PC-9 (cell line): ENCODE results near the gene TMEM185A. TPM values are rescaled to one million over a fixed set of nuclear protein-coding genes. Genes with fewer than 3 reads are reported as not detected.
A peak's percentile ranks its signal among the peaks of the same experiment; 100 is the strongest.
"Not testable (repeated sequence)": the region's sequence is repeated elsewhere in the genome, so short reads cannot be mapped to it uniquely, and the experiment has no call there.

Source experiments
- BruUV-seq: library from RNA; stranded (reverse); fragments of 400-500 nt; replicated peaks from 2 replicates; lab custom pipeline; 2021; lab: Mats Ljungman, UMichigan
- CTCF ChIA-PET: fragments of 300-600 bp; sonication (Branson Sonifier 250); formaldehyde crosslinking; loops from one replicate; lab custom pipeline; 2022; ENCODE audit warnings: antibody characterized with exemption; lab: Charles Lee
- POLR2A ChIA-PET: fragments of 300-600 bp; sonication (Branson Sonifier 250); formaldehyde crosslinking; loops from one replicate; lab custom pipeline; 2022; ENCODE audit warnings: antibody characterized with exemption; ENCODE audit not compliant: unreplicated experiment; lab: Charles Lee
- DNase-seq, 2 experiments: peaks; one replicate each; pipeline versions ENCODE4 v3.0.0 to v3.0.0-alpha.2; 2015 to 2022; ENCODE audit warnings: mixed read lengths in 1 of 2
- H2AFZ ChIP-seq: fragments of 200-600 bp; sonication (generic); 2 replicates; pipeline ENCODE4 v1.8.1; 2017; ENCODE audit warnings: antibody characterized with exemption
- H3F3A ChIP-seq: fragments of 200-600 bp; sonication (generic); 2 replicates; pipeline ENCODE4 v1.8.1; 2017; ENCODE audit warnings: antibody characterized with exemption, mild to moderate bottlenecking, low read depth; ENCODE audit not compliant: insufficient read depth
- H3K27ac ChIP-seq: fragments of 200-600 bp; sonication (generic); 2 replicates; pipeline ENCODE4 v1.6.1; 2016; ENCODE audit warnings: mixed run types
- H3K27me3 ChIP-seq: fragments of 200-600 bp; sonication (generic); 2 replicates; pipeline ENCODE4 v1.6.1; 2016; ENCODE audit warnings: low read depth, mixed run types; ENCODE audit not compliant: insufficient read depth
- H3K36me3 ChIP-seq: fragments of 200-600 bp; sonication (generic); 2 replicates; pipeline ENCODE4 v1.6.1; 2016; ENCODE audit warnings: low read depth, mixed run types
- H3K4me1 ChIP-seq: fragments of 200-600 bp; sonication (generic); replicated peaks from 2 replicates; pipeline ENCODE4 v1.6.1; 2016; ENCODE audit warnings: mixed run types; ENCODE audit not compliant: insufficient read depth
- H3K4me2 ChIP-seq: fragments of 200-600 bp; sonication (generic); 2 replicates; pipeline ENCODE4 v1.6.1; 2017; ENCODE audit warnings: mixed run types
- H3K4me3 ChIP-seq: fragments of 200-600 bp; sonication (generic); 2 replicates; pipeline ENCODE4 v1.6.1; 2016; ENCODE audit warnings: mixed run types
- H3K79me2 ChIP-seq: fragments of 200-600 bp; sonication (generic); 2 replicates; pipeline ENCODE4 v1.6.1; 2017; ENCODE audit warnings: low read depth, mixed run types
- H3K9me2 ChIP-seq: fragments of 200-600 bp; sonication (generic); 2 replicates; pipeline ENCODE4 v1.8.1; 2017; ENCODE audit warnings: mild to moderate bottlenecking; ENCODE audit not compliant: insufficient read depth
- H3K9me3 ChIP-seq: fragments of 200-600 bp; sonication (generic); 2 replicates; pipeline ENCODE4 v1.8.1; 2016; ENCODE audit warnings: low read depth; ENCODE audit not compliant: insufficient read depth
- H4K20me1 ChIP-seq: fragments of 200-600 bp; sonication (generic); 2 replicates; pipeline ENCODE4 v1.8.1; 2017; ENCODE audit not compliant: insufficient read depth
- EZH2 ChIP-seq: fragments of 200-600 bp; sonication (generic); IDR thresholded peaks from 2 replicates; pipeline ENCODE4 v1.8.0; 2017; ENCODE audit warnings: antibody characterized with exemption, low read depth
- intact Hi-C: fragments of 100-400 bp; cut with micrococcal nuclease; formaldehyde crosslinking; loops from one replicate; pipeline ENCODE4 v1.10.0; 2022; ENCODE audit not compliant: unreplicated experiment
- total RNA-seq: library from RNA; stranded (reverse); gene quantifications from 2 replicates; pipeline ENCODE4 v1.2.3, GENCODE V29; 2021
- TF ChIP-seq, protein P1 (sequence below): fragments of 200-600 bp; sonication (generic); conservative IDR thresholded peaks from 2 replicates; pipeline ENCODE4 v1.6.1; 2017; ENCODE audit warnings: mixed run types, antibody characterized with exemption, mild to moderate bottlenecking, moderate library complexity

Gene TMEM185A
- total RNA-seq, 1 experiment from 2014 or later, result 39.5 TPM

DNA sequence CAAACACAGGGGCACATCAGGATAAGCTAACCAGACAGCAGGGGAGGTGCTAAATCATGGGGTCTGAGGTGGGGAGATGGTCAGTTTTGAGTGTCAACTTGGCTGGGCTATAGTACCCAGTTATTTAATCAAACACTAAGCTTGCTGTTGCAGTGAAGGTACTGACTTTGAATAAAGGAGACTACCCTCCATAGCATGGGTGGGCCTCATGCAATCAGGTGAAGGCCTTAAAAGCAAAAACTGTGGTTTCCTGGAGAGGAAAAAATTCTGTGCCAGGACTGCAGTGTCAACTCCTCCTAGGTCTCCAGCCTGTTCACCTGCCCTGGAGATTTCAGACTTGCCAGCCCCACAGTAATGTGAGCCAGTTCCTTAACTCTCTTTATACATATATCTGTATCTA is 23.9 kb downstream of the TMEM185A start:
- H3K79me2 ChIP-seq, result no peaks in the 10 kb centered on the region
- no peaks in the 10 kb centered on the region; the same call in 1 of the 2 replicates for H3F3A ChIP-seq
- ChIA-PET POLR2A (no interaction called here), CTCF (no interaction called here)
- no peak overlapping the region for H3K4me2 ChIP-seq
- no peak overlapping the region for H3K27ac ChIP-seq
- TF ChIP-seq, protein P1, sequence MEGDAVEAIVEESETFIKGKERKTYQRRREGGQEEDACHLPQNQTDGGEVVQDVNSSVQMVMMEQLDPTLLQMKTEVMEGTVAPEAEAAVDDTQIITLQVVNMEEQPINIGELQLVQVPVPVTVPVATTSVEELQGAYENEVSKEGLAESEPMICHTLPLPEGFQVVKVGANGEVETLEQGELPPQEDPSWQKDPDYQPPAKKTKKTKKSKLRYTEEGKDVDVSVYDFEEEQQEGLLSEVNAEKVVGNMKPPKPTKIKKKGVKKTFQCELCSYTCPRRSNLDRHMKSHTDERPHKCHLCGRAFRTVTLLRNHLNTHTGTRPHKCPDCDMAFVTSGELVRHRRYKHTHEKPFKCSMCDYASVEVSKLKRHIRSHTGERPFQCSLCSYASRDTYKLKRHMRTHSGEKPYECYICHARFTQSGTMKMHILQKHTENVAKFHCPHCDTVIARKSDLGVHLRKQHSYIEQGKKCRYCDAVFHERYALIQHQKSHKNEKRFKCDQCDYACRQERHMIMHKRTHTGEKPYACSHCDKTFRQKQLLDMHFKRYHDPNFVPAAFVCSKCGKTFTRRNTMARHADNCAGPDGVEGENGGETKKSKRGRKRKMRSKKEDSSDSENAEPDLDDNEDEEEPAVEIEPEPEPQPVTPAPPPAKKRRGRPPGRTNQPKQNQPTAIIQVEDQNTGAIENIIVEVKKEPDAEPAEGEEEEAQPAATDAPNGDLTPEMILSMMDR, result no peak
- no peak for TF ChIP-seq EZH2
- BruUV-seq, result no TSS peak
- no peak for DNase-seq
- H3K4me1 ChIP-seq, result no peaks in the 10 kb centered on the region
- no peaks in the 10 kb centered on the region for H3K9me3 ChIP-seq
- no peak overlapping the region for H3K4me3 ChIP-seq
- H3K27me3 ChIP-seq, result no peaks in the 10 kb centered on the region
- peaks cover 3% of the 10 kb centered on the region; the same call in 1 of the 2 replicates for H4K20me1 ChIP-seq
- no peak overlapping the region for H2AFZ ChIP-seq
- no peaks in the 10 kb centered on the region for H3K9me2 ChIP-seq
- no peaks in the 10 kb centered on the region for H3K36me3 ChIP-seq
- intact Hi-C loops, result no loop called here

DNA sequence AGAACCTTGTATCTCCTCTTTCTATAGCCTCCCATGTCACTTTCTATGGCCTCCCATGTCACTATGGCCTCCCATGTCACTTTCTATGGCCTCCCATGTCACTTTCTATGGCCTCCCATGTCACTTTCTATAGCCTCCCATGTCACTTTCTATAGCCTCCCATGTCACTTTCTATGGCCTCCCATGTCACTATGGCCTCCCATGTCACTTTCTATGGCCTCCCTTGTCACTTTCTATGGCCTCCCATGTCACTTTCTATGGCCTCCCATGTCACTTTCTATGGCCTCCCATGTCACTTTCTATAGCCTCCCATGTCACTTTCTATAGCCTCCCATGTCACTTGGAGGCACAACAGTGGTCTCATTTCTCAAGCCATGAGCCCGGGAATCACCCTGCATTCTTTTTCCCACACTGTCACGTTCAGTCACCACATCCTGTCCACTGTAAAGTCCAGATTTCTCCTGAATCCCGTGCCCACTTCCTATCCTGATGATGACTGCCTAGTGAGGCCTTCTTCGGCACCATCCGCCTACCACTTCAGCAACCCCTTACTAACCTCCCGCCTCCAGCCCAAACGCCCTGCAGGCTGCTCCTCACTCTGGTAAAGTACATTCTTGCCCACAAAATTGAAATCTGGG is 26.2 kb downstream of the TMEM185A start:
- intact Hi-C loops, DNase-seq, H3K27ac ChIP-seq: not testable (repeated sequence)

DNA sequence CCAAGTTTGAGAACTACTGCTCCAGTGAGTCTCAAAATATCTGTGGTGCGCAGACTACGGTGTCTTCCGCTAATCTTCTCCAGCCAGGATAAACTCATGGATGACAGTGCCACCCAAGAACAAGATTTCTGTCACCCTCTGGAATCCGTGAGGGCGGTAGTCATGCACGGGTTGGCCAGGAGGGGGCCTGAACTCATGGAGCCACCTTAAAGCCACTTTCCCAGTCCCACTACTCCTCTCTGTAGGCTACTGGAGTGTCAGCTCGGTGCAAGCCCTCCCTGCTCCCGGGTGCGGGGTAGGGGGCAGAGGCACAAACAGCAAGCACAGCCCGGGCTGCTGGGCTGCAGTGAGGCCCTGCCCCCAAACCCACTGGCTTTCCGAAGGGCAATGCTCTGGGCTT is 33.0 kb downstream of the TMEM185A start:
- H2AFZ ChIP-seq, BruUV-seq, H3K27me3 ChIP-seq, H3K27ac ChIP-seq, H3K4me3 ChIP-seq, H3K4me2 ChIP-seq, H3K36me3 ChIP-seq, H4K20me1 ChIP-seq, H3K79me2 ChIP-seq, H3K4me1 ChIP-seq, H3F3A ChIP-seq, POLR2A ChIA-PET, intact Hi-C loops, H3K9me3 ChIP-seq, DNase-seq, H3K9me2 ChIP-seq, CTCF ChIA-PET: not testable (repeated sequence)
- TF ChIP-seq, protein P1, result 0 out of 2 replicates have a peak, but pooled peaks have one; percentile 19

More for the DNA sequence above, 26.2 kb downstream of the TMEM185A start:
- H3K4me1 ChIP-seq, BruUV-seq, H2AFZ ChIP-seq, CTCF ChIA-PET, H3K9me2 ChIP-seq, H3K79me2 ChIP-seq, H3K4me2 ChIP-seq, H3K9me3 ChIP-seq, H3K4me3 ChIP-seq, H4K20me1 ChIP-seq, H3F3A ChIP-seq, H3K36me3 ChIP-seq, H3K27me3 ChIP-seq, POLR2A ChIA-PET: not testable (repeated sequence)

DNA sequence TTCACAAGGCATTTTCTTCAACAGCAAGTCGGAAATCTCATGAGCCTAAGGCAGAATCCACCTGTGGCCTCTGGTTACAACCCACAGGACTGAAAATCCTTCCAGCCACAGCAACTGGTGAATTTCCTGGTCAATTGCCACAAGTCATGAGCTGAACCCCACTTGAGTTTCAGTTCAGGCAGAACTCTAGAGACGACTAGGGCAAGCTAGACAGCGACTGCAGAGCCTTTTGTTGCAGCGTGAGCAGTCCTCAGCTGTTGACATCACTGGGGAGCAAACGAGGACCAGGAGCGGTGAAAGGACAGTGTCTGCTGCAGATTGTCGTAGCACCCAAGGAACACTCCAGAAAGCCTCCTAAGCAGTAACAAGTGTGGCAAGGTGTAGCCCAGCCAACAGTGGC is 35.6 kb downstream of the TMEM185A start:
- DNase-seq, H3K9me3 ChIP-seq, H2AFZ ChIP-seq, H4K20me1 ChIP-seq, H3K9me2 ChIP-seq, BruUV-seq, H3K4me1 ChIP-seq, H3K27me3 ChIP-seq, H3K4me3 ChIP-seq, intact Hi-C loops, H3K27ac ChIP-seq, H3K79me2 ChIP-seq, POLR2A ChIA-PET, CTCF ChIA-PET, H3K4me2 ChIP-seq, H3K36me3 ChIP-seq, H3F3A ChIP-seq: not testable (repeated sequence)

DNA sequence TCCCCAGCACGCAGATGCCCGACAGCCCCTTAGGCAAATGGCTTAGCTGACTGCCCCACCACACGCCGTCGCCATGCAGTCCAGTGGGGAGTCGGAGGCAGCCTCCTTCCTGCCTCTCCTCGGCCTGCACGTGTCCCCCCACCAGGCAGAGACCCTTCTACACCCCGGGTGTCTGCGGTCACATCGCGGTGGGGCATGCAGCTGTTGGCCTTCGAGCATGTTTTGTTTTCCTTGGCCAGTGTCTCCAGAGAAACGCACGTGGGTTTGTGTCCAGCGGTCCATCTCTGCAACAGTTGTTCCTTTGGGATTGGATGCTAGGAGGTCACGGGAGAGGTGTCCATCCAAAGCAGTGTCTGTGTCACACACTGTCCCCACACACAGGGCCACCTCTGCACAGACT is 36.4 kb downstream of the TMEM185A start, which contains the start of gene HSFX2:
Gene HSFX2, minus strand, starts transcription at position 101 of the 400 bp plus-strand sequence. CDS start 614 bp downstream, outside the sequence.
- H3K36me3 ChIP-seq, H3K9me2 ChIP-seq, H3K4me3 ChIP-seq, CTCF ChIA-PET, DNase-seq, H2AFZ ChIP-seq, POLR2A ChIA-PET, H3F3A ChIP-seq, H3K27ac ChIP-seq, H3K4me1 ChIP-seq, H3K4me2 ChIP-seq, H3K79me2 ChIP-seq, H3K9me3 ChIP-seq, intact Hi-C loops, H4K20me1 ChIP-seq, BruUV-seq, H3K27me3 ChIP-seq: not testable (repeated sequence)

DNA sequence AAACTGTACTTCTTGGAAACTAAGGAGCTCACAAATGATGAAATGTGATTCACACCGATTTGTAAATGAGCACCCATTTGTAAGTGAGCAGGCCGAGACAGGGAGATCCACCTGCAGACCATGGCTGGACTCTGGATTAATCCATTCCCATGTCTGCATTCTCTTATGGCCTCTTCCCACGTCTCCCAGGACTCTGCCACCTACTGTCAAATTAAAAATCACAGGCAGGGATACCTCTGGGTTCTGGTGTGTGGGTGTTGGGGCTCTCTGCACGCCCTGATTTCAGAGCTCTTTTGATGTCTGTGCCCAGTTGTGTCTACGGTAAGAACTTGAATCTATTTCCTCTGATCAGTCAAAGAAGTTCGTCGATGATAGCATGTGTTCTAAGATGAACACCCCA is 40.6 kb downstream of the TMEM185A start:
- H3K4me1 ChIP-seq, H3K9me2 ChIP-seq, H3K4me2 ChIP-seq, H3K9me3 ChIP-seq, intact Hi-C loops, H3F3A ChIP-seq, BruUV-seq, H3K27ac ChIP-seq, CTCF ChIA-PET, POLR2A ChIA-PET, DNase-seq, H4K20me1 ChIP-seq, H3K79me2 ChIP-seq, H3K4me3 ChIP-seq, H3K27me3 ChIP-seq, H2AFZ ChIP-seq, H3K36me3 ChIP-seq: not testable (repeated sequence)
